Measurements from ENCODE around the gene TIMM13. TPM values are rescaled to one million over a fixed set of nuclear protein-coding genes. Genes with fewer than 3 reads are reported as not detected.

Gene TIMM13
- total and polyA plus RNA-seq, 2 donors (not counting 3 experiments of a cell fraction or from before 2014, with no cell fraction given), result 154 to 160 TPM

- Histone ChIP-seq H3K27me3 (ENCODE audit: control insufficient read depth in 2 of 2, insufficient read depth in 2 of 2, low read length in 2 of 2) (no peaks in the 10 kb centered on the region), H3K36me3 (ENCODE audit: control insufficient read depth in 2 of 2, extremely low read depth in 1 of 2, insufficient read depth in 2 of 2, low read length in 2 of 2) (peaks cover 0 to under 1% of the 10 kb centered on the region in 2 experiments), H4K20me1 (replicated peaks; ENCODE audit: control insufficient read depth, extremely low read depth, insufficient read depth, low read length) (no peaks in the 10 kb centered on the region), H3K4me2 (ENCODE audit: insufficient read depth, low read length) (no peak overlapping the region), H3K4me1 (ENCODE audit: control insufficient read depth, extremely low read depth, insufficient read depth, low read length) (peaks cover 14% of the 10 kb centered on the region), H3K9me3 (replicated peaks; ENCODE audit: control insufficient read depth, insufficient read depth, low read length) (no peaks in the 10 kb centered on the region), H3K27ac (ENCODE audit: insufficient read depth, low read depth, low read length) (no peak overlapping the region), H3K4me3 (replicated peaks in 1 of 3; ENCODE audit: insufficient read depth in 1 of 3, low read depth in 1 of 3, low read length in 3 of 3) (no peak overlapping the region), H3K9me1 (replicated peaks; ENCODE audit: control insufficient read depth, extremely low read depth, insufficient read depth, low read length) (no peaks in the 10 kb centered on the region), H3K9ac (replicated peaks; ENCODE audit: extremely low read depth, insufficient read depth, low read length) (no peak overlapping the region), H3K79me2 (ENCODE audit: control insufficient read depth, insufficient read depth, low read length) (peaks cover 26% of the 10 kb centered on the region), H2AFZ (ENCODE audit: low read depth, low read length) (no peak overlapping the region)
- FAIRE-seq, result no peak
- no peak for TF ChIP-seq EZH2 (IDR thresholded peaks at IDR 0.05; ENCODE audit: borderline replicate concordance, low read depth, low read length, severe bottlenecking)
- no peak for TF ChIP-seq CTCF (IDR thresholded peaks at IDR 0.05; ENCODE audit: extremely low read depth in 1 of 2, insufficient read depth in 1 of 2, low read depth in 1 of 2, low read length in 2 of 2)
- no peak for TF ChIP-seq POLR2A (IDR thresholded peaks at IDR 0.05; ENCODE audit: low read depth, low read length)
- TF ChIP-seq FOS (IDR thresholded peaks at IDR 0.05; ENCODE audit: borderline replicate concordance, insufficient read depth, low read length), result no peak
- no peak for TF ChIP-seq GATA2 (IDR thresholded peaks at IDR 0.05; ENCODE audit: insufficient read depth, insufficient read length, low read depth, low read length)
- TF ChIP-seq POLR2AphosphoS5 (IDR thresholded peaks at IDR 0.05; ENCODE audit: insufficient read depth, low read depth, low read length), result no peak
- no peak for TF ChIP-seq MYC (IDR thresholded peaks at IDR 0.05; ENCODE audit: low read depth, low read length)
- TF ChIP-seq JUN (IDR thresholded peaks at IDR 0.05; ENCODE audit: borderline replicate concordance, insufficient read depth, insufficient read length, low read depth), result no peak
- no peak for TF ChIP-seq MAX (IDR thresholded peaks at IDR 0.05; ENCODE audit: insufficient read depth, insufficient read length)
- dilution Hi-C loops (cut with MboI; ENCODE audit: extremely low pct_ligation_motif_present, low sequenced_read_pairs) (no loop called here), intact Hi-C loops (cut with micrococcal nuclease) (no loop called here)
- ChIA-PET POLR2A (no interaction called here), CTCF (no interaction called here)
- no peak for DNase-seq (ENCODE audit: low read depth, low spot score)
- BruUV-seq (replicated peaks), result no TSS peak
Measured at GRCh38 chr19:2421581-2422306, 5.6 kb downstream of the TIMM13 start.

Data from endothelial cell of umbilical vein (primary cell).